HG03460 (cell line): ENCODE measurements around the gene SHKBP1.
"Not testable (repeated sequence)": the region's sequence is repeated elsewhere in the genome, so short reads cannot be mapped to it uniquely, and the experiment has no call there.

Experiments
- ATAC-seq: cut with Tn5 transposase; IDR thresholded peaks from one replicate; pipeline ENCODE4 v1.9.1; 2021; ENCODE audit not compliant: unreplicated experiment

SHKBP1 gene

GRCh38 chr19:40584007-40584406 is 7.3 kb downstream of the SHKBP1 start:
- ATAC-seq = no peak

- no peak for ATAC-seq
Measured at GRCh38 chr19:40585241-40585981, 8.7 kb downstream of the SHKBP1 start.

- no peak for ATAC-seq
Measured at GRCh38 chr19:40585982-40586422, 9.3 kb downstream of the SHKBP1 start.

- ATAC-seq = no peak
Measured at GRCh38 chr19:40586611-40587010, 9.9 kb downstream of the SHKBP1 start.

GRCh38 chr19:40588110-40588854 is 11.6 kb downstream of the SHKBP1 start:
- no peak for ATAC-seq

GRCh38 chr19:40588926-40589569 is 12.4 kb downstream of the SHKBP1 start:
- ATAC-seq = no peak

GRCh38 chr19:40589591-40590429 is 13.1 kb downstream of the SHKBP1 start:
- no peak for ATAC-seq

- no peak for ATAC-seq
Measured at GRCh38 chr19:40590464-40591265, 14.0 kb downstream of the SHKBP1 start.

GRCh38 chr19:40591724-40592123 is 15.1 kb downstream of the SHKBP1 start:
- ATAC-seq = not testable (repeated sequence)

GRCh38 chr19:40592170-40592569 is 15.5 kb downstream of the SHKBP1 start:
- no peak for ATAC-seq

GRCh38 chr19:40594255-40594654 is 17.6 kb downstream of the SHKBP1 start:
- no peak for ATAC-seq

GRCh38 chr19:40594657-40595091 is 18.0 kb downstream of the SHKBP1 start:
- ATAC-seq = no peak

- ATAC-seq = no peak
Measured at GRCh38 chr19:40596608-40597328, 20.1 kb downstream of the SHKBP1 start.

- ATAC-seq = no peak
Measured at GRCh38 chr19:40597329-40597838, 20.7 kb downstream of the SHKBP1 start.

- no peak for ATAC-seq
Measured at GRCh38 chr19:40598121-40598917, 21.6 kb downstream of the SHKBP1 start.

- no peak for ATAC-seq
Measured at GRCh38 chr19:40598918-40599307, 22.2 kb downstream of the SHKBP1 start.

- no peak for ATAC-seq
Measured at GRCh38 chr19:40599331-40599901, 22.7 kb downstream of the SHKBP1 start.
